GM18951 (cell line): ENCODE data around the gene MTA1.

Experiments used
- POLR2A ChIP-seq: IDR thresholded peaks from 4 replicates; pipeline ENCODE4 v1.6.1; 2011; ENCODE audit warnings: mild to moderate bottlenecking; ENCODE audit not compliant: insufficient read length, insufficient read depth; ENCODE audit errors: extremely low read depth
- in situ Hi-C: fragments of 300-500 bp; cut with MboI; formaldehyde crosslinking; loops from one replicate; pipeline ENCODE4 v1.12.0; 2022; ENCODE audit warnings: low sequenced_read_pairs, mixed read lengths, inconsistent platforms; ENCODE audit not compliant: unreplicated experiment

MTA1 gene

DNA sequence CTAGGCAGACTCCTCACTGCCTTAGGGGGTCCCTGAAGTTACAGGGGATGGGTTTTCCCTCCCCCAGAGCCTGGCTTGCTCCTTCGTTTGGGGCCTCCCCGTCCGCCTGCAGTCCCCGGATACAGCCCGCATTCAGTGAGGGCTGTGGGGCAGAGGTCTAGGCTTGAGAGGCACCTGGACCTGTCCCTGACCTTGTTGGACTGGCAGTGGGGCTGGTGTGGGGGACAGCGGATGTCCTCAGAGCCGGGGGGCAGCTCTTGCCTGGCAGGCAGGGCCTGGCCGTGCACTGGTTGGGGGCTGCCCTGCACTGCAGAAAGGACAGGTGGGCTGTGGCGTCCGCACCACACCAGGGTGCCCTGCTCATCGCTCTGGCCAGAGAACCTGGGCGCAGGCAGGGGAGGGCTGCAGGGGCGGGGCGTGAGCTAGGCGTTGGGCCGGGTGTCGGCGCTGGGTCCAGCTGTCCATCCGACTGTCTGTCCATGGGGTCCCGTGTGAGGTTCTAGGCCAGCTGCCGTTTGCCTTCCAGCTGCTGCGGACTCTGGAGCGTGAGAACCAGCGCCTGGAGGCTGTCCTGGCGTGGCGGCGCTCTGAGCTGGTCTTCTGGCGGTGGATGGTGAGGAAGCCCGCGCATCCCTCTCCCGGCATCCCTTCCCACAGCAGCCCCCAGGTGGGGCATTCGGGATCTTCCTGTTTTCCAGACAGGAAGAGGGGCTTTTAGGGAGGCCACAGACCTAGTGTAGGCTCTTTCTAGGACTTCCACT, 77.4 kb downstream of the MTA1 start:
- TF ChIP-seq POLR2A: no peak
- in situ Hi-C loops: no loop called here

DNA sequence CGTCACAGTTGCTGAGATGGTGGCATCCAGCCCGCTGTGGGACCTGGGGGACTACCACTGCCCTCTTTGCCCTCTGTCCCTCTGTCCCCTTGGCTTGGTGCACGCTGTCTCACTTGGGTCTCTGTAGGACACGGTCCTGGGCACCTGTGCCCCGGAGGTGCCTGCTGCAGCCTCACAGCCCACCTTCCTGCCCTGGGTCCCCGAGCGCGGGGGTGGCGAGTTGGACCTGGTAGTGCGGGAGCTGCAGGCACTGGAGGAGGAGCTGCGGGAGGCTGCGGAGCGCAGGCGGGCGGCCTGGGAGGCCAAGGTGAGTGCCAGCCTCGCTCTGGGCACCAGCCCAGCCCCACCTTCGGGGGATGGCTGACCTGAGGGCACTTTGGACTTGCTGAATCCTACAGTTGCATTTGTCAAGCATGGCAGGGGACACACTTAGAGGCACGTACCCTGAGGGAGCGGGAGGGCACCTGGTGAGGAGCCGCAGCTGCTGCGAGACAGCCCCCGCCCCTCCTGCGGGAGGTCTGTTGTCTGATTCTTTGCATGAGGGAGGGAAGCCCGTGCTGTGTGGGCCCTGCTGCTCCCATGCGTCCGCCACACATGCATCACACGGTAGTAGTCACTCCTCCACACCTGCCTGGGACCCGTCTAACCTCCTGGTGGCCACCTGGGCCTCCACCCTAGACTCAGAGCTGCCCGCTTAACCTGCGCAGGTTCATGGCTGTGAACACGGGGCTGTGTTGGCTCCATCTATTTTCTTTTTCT, 78.2 kb downstream of the MTA1 start:
- in situ Hi-C loops: no loop called here
- TF ChIP-seq POLR2A: no peak

DNA sequence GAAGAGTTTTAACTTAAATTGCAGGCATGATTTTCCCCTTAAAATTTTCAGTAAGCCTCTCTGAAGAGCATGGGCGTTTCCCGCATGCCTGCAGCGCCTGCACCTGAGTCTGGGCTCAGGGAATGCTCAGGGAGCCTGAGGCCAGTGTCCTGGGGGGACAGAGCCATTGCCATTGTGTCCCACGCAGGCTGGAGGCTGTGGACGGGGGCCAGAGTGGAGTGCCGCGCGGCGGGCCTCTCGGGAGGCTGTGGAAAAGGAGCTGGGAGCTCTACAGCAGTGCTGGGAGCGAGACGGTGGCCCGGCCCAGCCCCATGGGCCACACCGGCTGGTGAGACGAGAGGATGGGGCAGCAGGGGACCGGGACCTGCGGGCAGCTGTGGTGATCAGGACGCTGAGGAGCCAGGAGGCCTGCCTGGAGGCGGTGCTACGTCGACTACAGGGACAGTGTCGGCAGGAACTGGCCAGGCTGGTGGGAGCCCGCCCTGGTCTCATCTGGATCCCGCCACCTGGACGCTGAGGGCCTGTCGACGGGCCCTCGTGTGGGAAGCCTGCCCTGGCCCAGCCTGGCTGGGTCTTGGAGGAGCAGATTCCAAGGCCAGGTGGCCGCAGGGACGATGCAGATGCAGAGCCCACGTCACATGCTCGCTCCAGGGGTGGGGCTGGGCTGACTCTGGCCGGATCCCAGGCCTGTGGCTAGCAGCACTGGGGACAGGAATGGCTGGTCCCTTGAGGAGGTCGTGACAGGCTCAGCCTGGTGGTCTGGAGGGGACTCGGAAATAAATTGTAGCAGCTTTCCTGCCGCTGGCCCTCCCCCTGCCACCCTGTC, 79.0 kb downstream of the MTA1 start:
- in situ Hi-C loops: no loop called here
- no peak for TF ChIP-seq POLR2A

DNA sequence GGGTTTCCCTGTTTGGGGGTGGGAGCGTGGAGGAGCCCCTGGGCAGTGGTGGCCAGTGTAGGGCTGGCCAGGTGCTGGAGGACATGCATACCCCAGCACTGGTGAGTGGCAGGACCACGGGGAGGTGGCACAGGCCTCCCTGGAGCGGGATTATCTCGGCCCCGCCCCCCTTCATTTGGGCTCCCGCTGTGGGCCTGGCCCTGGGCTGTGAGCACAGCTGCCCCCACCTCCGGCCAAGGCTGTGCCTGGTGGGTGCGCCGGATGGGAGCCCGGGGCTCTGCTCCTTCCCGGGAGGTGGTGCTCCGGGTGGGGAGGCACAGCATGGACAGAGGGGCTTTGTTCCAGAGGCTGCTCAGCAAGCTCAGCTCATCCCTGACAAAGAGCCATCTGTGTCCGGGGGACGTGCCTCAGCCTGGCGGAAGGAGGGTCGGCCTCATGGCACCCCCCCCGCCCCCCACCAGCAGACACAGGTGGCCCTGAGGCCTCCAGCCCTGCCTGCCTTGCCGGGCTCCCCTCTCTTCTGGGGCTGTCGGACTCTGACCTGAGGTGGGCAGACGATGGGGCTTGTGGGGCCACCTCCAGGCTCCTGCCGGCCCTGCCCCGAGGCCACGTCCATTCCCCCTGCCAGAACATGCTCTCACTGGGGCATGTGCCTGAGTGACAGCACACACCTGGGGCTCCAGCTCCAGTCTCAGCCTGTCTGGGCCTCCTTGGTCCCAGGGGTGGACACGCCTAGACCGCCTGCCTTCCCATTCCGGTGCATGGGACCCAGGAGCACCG, 79.8 kb downstream of the MTA1 start:
- in situ Hi-C loops: no loop called here
- no peak for TF ChIP-seq POLR2A

- no peak for TF ChIP-seq POLR2A
- in situ Hi-C loops: no loop called here
These were observed 80.6 kb downstream of the MTA1 start for GRCh38 chr14:105500036-105500725.

- TF ChIP-seq POLR2A: no peak
- in situ Hi-C loops: no loop called here
These were observed 81.1 kb downstream of the MTA1 start for GRCh38 chr14:105500726-105501101.

DNA sequence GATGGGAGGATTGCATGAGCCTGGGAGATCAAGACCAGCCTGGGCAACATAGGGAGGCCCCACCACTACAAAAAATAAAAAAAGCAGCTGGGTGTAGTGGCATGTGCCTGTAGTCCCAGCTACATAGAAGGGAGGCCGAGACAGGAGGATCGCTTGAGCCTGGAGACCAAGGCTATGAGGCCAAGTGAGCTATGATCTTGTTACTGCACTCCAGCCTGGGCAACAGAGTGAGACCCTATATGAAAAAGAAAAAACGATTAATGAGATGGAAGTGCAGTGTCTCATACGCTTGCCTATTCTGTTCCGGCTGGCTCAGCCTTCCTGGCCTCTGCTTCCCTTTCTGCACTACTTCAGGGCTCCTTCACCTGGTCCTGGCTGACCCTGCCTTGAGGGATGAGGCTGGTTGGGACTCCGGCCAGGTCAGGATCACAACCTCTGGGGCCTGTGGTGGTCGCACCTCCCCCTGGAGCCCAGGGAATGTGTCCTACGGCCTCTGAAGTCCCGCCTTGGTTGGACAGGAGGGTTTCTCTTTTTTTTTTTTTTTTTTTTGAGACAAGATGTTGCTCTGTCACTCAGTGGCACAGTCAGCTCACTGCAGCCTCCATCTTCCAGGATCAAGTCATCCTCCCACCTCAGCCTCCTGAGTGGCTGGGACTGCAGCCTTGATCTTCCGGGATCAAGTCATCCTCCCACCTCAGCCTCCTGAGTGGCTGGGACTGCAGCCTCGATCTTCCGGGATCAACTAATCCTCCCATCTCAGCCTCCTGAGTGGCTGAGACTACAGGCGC, 82.1 kb downstream of the MTA1 start:
- in situ Hi-C loops: no loop called here
- TF ChIP-seq POLR2A: no peak

DNA sequence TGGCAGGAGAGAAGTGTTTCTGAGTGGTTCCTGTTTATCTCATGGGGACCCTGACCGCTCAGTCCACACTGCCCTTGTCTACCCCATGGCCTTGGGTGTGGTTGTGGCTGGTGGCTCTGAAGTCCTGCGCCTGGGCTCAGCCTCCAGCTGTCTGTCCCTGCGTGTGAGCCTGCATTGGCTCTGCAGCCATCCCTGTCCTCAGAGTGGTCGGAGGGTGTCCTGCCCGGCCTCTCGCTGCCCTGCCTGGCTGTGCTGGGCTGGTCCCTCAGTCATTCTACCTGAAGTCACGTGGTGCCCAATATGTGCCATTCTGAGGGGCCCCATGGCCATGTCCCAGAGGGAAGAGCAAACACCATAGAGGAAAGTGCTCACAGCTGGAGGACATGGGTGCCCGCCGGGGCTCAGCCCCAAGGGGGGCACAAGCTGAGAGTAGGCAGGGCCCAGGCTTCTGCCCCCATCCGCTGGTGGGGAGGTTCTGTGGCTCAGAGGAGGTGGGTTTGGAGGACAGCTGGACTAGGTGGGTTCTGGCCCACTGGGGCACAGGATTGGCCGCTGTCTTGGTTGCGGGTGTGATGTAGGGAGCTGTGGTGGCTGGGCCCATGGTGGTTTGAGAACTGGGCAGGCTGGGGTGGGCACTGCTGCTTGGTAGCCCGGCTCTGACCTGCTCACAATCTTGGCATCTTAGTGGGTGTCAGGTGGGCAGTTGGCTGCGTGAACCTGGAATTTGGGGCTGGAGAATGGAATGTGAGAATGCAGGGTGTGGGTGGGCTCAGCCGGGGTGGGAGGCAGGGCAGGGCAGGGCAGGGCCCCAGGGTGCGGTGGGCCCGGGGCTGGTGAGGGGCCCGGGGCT, 83.0 kb downstream of the MTA1 start:
- in situ Hi-C loops: no loop called here
- no peak for TF ChIP-seq POLR2A

- in situ Hi-C loops: no loop called here
- no peak for TF ChIP-seq POLR2A
These were observed 83.6 kb downstream of the MTA1 start for GRCh38 chr14:105503296-105503640.

DNA sequence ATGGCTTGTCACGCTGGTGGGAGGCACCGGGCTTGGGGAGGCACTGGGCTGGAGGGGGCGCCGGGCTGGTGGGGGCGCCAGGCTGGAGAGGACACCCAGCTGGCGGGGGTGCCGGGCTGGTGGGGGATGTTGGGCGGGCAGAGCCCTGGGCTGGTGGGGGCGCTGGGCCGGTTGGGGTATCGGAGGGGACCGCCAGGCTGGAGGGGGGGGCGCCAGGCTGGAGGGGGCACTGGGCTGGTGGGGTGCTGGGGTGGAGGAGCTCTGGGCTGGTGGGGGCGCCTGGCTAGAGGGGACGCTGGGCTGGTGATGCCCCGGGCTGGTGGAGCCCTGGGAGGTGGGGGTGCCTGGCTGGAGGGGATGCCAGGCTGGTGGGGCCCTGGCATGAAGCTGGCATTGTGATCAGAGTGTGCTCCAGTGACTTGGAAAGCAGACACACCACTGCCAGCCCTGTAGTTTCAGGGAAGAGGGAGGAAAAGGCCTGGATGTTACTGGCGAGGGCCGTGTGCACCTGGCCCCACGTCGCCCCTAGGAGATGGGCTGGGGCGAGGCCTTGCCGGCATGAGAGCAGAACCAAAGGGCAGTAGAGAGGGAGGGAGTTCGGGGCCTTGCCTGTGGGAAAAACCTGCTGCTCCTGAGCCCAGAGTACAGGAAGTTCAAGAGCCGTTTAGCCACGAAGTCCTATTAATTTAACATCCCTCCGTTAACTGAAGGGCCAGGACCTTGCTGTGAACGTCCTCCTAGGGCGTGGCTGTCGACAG, 84.5 kb downstream of the MTA1 start:
- in situ Hi-C loops: no loop called here
- TF ChIP-seq POLR2A: no peak
